Measurements from ENCODE around the gene RAD51B.

Gene RAD51B

GRCh38 chr14:67926821-67927220 is 107.2 kb downstream of the RAD51B start (continued):
- TF ChIP-seq ZBTB49 (tag by site-specific recombination; IDR thresholded peaks at IDR 0.05; ENCODE audit: low read depth) = no peak
- TF ChIP-seq ZNF529 (tag by site-specific recombination; IDR thresholded peaks at IDR 0.05; ENCODE audit: insufficient replicate concordance) = no peak

- no peaks in the 10 kb centered on the region for H3K9me3 ChIP-seq (ENCODE audit: control insufficient read depth, insufficient read depth, low read depth, low read length)
- POLR2A ChIA-PET = no interaction called here
- H3K27ac ChIP-seq (ENCODE audit: extremely low read depth, low read depth, low read length) = no peak overlapping the region
- H3K4me3 ChIP-seq (ENCODE audit: low read depth, low read length) = no peak overlapping the region
- H3K36me3 ChIP-seq (ENCODE audit: control insufficient read depth in 2 of 2, insufficient read depth in 1 of 2, low read length in 2 of 2) = no peaks in the 10 kb centered on the region
- H3K4me1 ChIP-seq (ENCODE audit: control insufficient read depth, insufficient read depth, low read length) = no peaks in the 10 kb centered on the region
- CTCF ChIA-PET = interaction anchor here (1.0 to 1.7 kb wide), 2 partner anchors 8 to 898 kb away, joined by 3 to 7 read pairs; no protein-coding TSS in a partner anchor
- TF ChIP-seq ZBTB26 (tag by site-specific recombination; optimal IDR thresholded peaks at IDR 0.05) = no peak
- no peak for TF ChIP-seq ZXDB (tag by site-specific recombination; IDR thresholded peaks at IDR 0.05)
- no peak for TF ChIP-seq ZNF292 (tag by site-specific recombination; IDR thresholded peaks at IDR 0.05; ENCODE audit: borderline replicate concordance, low read depth)
- no peak for TF ChIP-seq ZNF138 (tag by site-specific recombination; IDR thresholded peaks at IDR 0.05; ENCODE audit: borderline replicate concordance)
- TF ChIP-seq KLF1 (tag by site-specific recombination; IDR thresholded peaks at IDR 0.05) = no peak
- no peak for TF ChIP-seq ZSCAN16 (tag by site-specific recombination; IDR thresholded peaks at IDR 0.05)
- TF ChIP-seq ZFHX2 (tag by site-specific recombination; conservative IDR thresholded peaks at IDR 0.05) = no peak
- no peak for TF ChIP-seq ZBTB48 (tag by site-specific recombination; IDR thresholded peaks at IDR 0.05)
- TF ChIP-seq ZNF701 (tag by site-specific recombination; IDR thresholded peaks at IDR 0.05) = no peak
Observed at GRCh38 chr14:67927244-67927643, 107.7 kb downstream of the RAD51B start.

GRCh38 chr14:67928375-67928774 is 108.8 kb downstream of the RAD51B start:
- POLR2A ChIA-PET = no interaction called here
- Histone ChIP-seq H3K4me1 (ENCODE audit: control insufficient read depth, insufficient read depth, low read length) (no peaks in the 10 kb centered on the region), H3K27ac (ENCODE audit: extremely low read depth, low read depth, low read length) (no peak overlapping the region), H3K4me3 (ENCODE audit: low read depth, low read length) (no peak overlapping the region), H3K36me3 (ENCODE audit: control insufficient read depth in 2 of 2, insufficient read depth in 1 of 2, low read length in 2 of 2) (no peaks in the 10 kb centered on the region), H3K9me3 (ENCODE audit: control insufficient read depth, insufficient read depth, low read depth, low read length) (no peaks in the 10 kb centered on the region)
- CTCF ChIA-PET = interaction anchor here (1.0 kb wide), 1 partner anchor 9 kb away, joined by 3 read pairs; no protein-coding TSS in a partner anchor
- TF ChIP-seq ATF2 (tag by site-specific recombination; IDR thresholded peaks at IDR 0.05; ENCODE audit: low read depth) (no peak), ZNF785 (tag by site-specific recombination; IDR thresholded peaks at IDR 0.05) (no peak)

GRCh38 chr14:67932708-67933246 is 113.2 kb downstream of the RAD51B start:
- no peak overlapping the region for H3K4me3 ChIP-seq (ENCODE audit: low read depth, low read length)
- H3K9me3 ChIP-seq (ENCODE audit: control insufficient read depth, insufficient read depth, low read depth, low read length) = no peaks in the 10 kb centered on the region
- H3K4me1 ChIP-seq (ENCODE audit: control insufficient read depth, insufficient read depth, low read length) = peaks cover 8% of the 10 kb centered on the region
- ChIA-PET CTCF (interaction anchor here (0.6 to 3.3 kb wide), 11 partner anchors 9 to 912 kb away, joined by 3 to 33 read pairs (median 8); no protein-coding TSS in a partner anchor), POLR2A (no interaction called here)
- H3K27ac ChIP-seq (ENCODE audit: extremely low read depth, low read depth, low read length) = no peak overlapping the region
- H3K36me3 ChIP-seq (ENCODE audit: control insufficient read depth in 2 of 2, insufficient read depth in 1 of 2, low read length in 2 of 2) = no peaks in the 10 kb centered on the region
- TF ChIP-seq ZNF324 (tag by site-specific recombination; IDR thresholded peaks at IDR 0.05) (no peak), ZNF518A (tag by site-specific recombination; conservative IDR thresholded peaks at IDR 0.05; ENCODE audit: low read depth) (no peak), OVOL3 (tag by site-specific recombination; IDR thresholded peaks at IDR 0.05) (no peak), ZNF184 (tag by site-specific recombination; IDR thresholded peaks at IDR 0.05) (no peak), KLF7 (tag by site-specific recombination; IDR thresholded peaks at IDR 0.05; ENCODE audit: borderline replicate concordance) (no peak), ZNF548 (tag by site-specific recombination; IDR thresholded peaks at IDR 0.05) (no peak)

Data from HEK293 (cell line).